ENCODE measurements around the gene APOBEC3H. TPM values are rescaled to one million over a fixed set of nuclear protein-coding genes. Genes with fewer than 3 reads are reported as not detected.
A peak's percentile ranks its signal among the peaks of the same experiment; 100 is the strongest.

Gene APOBEC3H
- total RNA-seq, 2 experiments from 2014 or later: 82.8 to 89.7 TPM

GRCh38 chr22:39130892-39131855 lies 34.1 kb downstream of the APOBEC3H start:
- CTCF ChIA-PET: interaction anchor here (0.9 to 1.1 kb wide), 2 partner anchors 12 to 53 kb away, joined by 3 read pairs; no protein-coding TSS in a partner anchor
- peak overlapping the region; percentile 15 for H3K27ac Mint-ChIP-seq
- no peak for DNase-seq
- ATAC-seq: no peak
- no peaks in the 10 kb centered on the region for H3K36me3 Mint-ChIP-seq (ENCODE audit: low read depth)
- no peaks in the 10 kb centered on the region for H3K27me3 Mint-ChIP-seq (ENCODE audit: low read depth)
- peaks cover 2% of the 10 kb centered on the region for H3K4me1 Mint-ChIP-seq (ENCODE audit: low read depth)
- POLR2A ChIA-PET: no interaction called here
- no peaks in the 10 kb centered on the region for H3K9me3 Mint-ChIP-seq (ENCODE audit: insufficient read depth)
- H3K4me3 Mint-ChIP-seq: no peak overlapping the region

- peaks cover 2% of the 10 kb centered on the region for H3K4me1 Mint-ChIP-seq (ENCODE audit: low read depth)
- H3K27ac Mint-ChIP-seq: no peak overlapping the region
- no peaks in the 10 kb centered on the region for H3K36me3 Mint-ChIP-seq (ENCODE audit: low read depth)
- no peak for ATAC-seq
- POLR2A ChIA-PET: no interaction called here
- no peaks in the 10 kb centered on the region for H3K9me3 Mint-ChIP-seq (ENCODE audit: insufficient read depth)
- H3K4me3 Mint-ChIP-seq: no peak overlapping the region
- no peaks in the 10 kb centered on the region for H3K27me3 Mint-ChIP-seq (ENCODE audit: low read depth)
- CTCF ChIA-PET: no interaction called here
- DNase-seq: no peak
These were observed 35.2 kb downstream of the APOBEC3H start for GRCh38 chr22:39132281-39132680.

GRCh38 chr22:39132871-39133524 lies 36.0 kb downstream of the APOBEC3H start:
- ATAC-seq (no peak), DNase-seq (no peak)
- H3K27me3 Mint-ChIP-seq (ENCODE audit: low read depth): no peaks in the 10 kb centered on the region
- H3K27ac Mint-ChIP-seq: no peak overlapping the region
- H3K4me3 Mint-ChIP-seq: no peak overlapping the region
- no peaks in the 10 kb centered on the region for H3K9me3 Mint-ChIP-seq (ENCODE audit: insufficient read depth)
- H3K4me1 Mint-ChIP-seq (ENCODE audit: low read depth): peaks cover 2% of the 10 kb centered on the region
- CTCF ChIA-PET: interaction anchor here (1.7 kb wide), 1 partner anchor 10 kb away, joined by 4 read pairs; no protein-coding TSS in a partner anchor
- POLR2A ChIA-PET: no interaction called here
- no peaks in the 10 kb centered on the region for H3K36me3 Mint-ChIP-seq (ENCODE audit: low read depth)

GRCh38 chr22:39133871-39134270 lies 36.8 kb downstream of the APOBEC3H start:
- no peak for DNase-seq
- no peak overlapping the region for H3K27ac Mint-ChIP-seq
- no peaks in the 10 kb centered on the region for H3K9me3 Mint-ChIP-seq (ENCODE audit: insufficient read depth)
- no peaks in the 10 kb centered on the region for H3K36me3 Mint-ChIP-seq (ENCODE audit: low read depth)
- no peak overlapping the region for H3K4me3 Mint-ChIP-seq
- CTCF ChIA-PET: interaction anchor here (1.1 to 1.7 kb wide), 2 partner anchors 9 to 10 kb away, joined by 3 to 4 read pairs; no protein-coding TSS in a partner anchor
- POLR2A ChIA-PET: no interaction called here
- no peaks in the 10 kb centered on the region for H3K27me3 Mint-ChIP-seq (ENCODE audit: low read depth)
- H3K4me1 Mint-ChIP-seq (ENCODE audit: low read depth): peaks cover 7% of the 10 kb centered on the region
- no peak for ATAC-seq

GRCh38 chr22:39134366-39135091 lies 37.5 kb downstream of the APOBEC3H start:
- H3K27ac Mint-ChIP-seq: no peak overlapping the region
- ChIA-PET POLR2A (no interaction called here), CTCF (interaction anchor here (1.1 to 2.1 kb wide), 5 partner anchors 8 to 265 kb away, joined by 3 to 12 read pairs (median 6); no protein-coding TSS in a partner anchor)
- ATAC-seq: no peak
- H3K36me3 Mint-ChIP-seq (ENCODE audit: low read depth): no peaks in the 10 kb centered on the region
- H3K9me3 Mint-ChIP-seq (ENCODE audit: insufficient read depth): no peaks in the 10 kb centered on the region
- no peaks in the 10 kb centered on the region for H3K27me3 Mint-ChIP-seq (ENCODE audit: low read depth)
- DNase-seq: no peak
- no peak overlapping the region for H3K4me3 Mint-ChIP-seq
- peaks cover 7% of the 10 kb centered on the region for H3K4me1 Mint-ChIP-seq (ENCODE audit: low read depth)

- Mint-ChIP-seq H3K27ac (no peak overlapping the region), H3K9me3 (ENCODE audit: insufficient read depth) (no peaks in the 10 kb centered on the region), H3K4me3 (no peak overlapping the region), H3K27me3 (ENCODE audit: low read depth) (no peaks in the 10 kb centered on the region), H3K36me3 (ENCODE audit: low read depth) (no peaks in the 10 kb centered on the region), H3K4me1 (ENCODE audit: low read depth) (peaks cover 7% of the 10 kb centered on the region)
- CTCF ChIA-PET: interaction anchor here (0.7 to 2.1 kb wide), 10 partner anchors 7 to 395 kb away, joined by 3 to 12 read pairs (median 4); no protein-coding TSS in a partner anchor
- DNase-seq (peak; percentile 57), ATAC-seq (peak; percentile 78)
- POLR2A ChIA-PET: interaction anchor here (1.0 kb wide), 1 partner anchor 183 kb away, joined by 3 read pairs; no protein-coding TSS in a partner anchor
These were observed 38.2 kb downstream of the APOBEC3H start for GRCh38 chr22:39135092-39135896.

GRCh38 chr22:39136317-39136716 lies 39.3 kb downstream of the APOBEC3H start:
- H3K36me3 Mint-ChIP-seq (ENCODE audit: low read depth): no peaks in the 10 kb centered on the region
- H3K9me3 Mint-ChIP-seq (ENCODE audit: insufficient read depth): no peaks in the 10 kb centered on the region
- H3K4me3 Mint-ChIP-seq: no peak overlapping the region
- CTCF ChIA-PET: interaction anchor here (0.6 to 2.1 kb wide), 2 partner anchors 155 to 179 kb away, joined by 3 to 12 read pairs; no protein-coding TSS in a partner anchor
- DNase-seq (no peak), ATAC-seq (no peak)
- H3K4me1 Mint-ChIP-seq (ENCODE audit: low read depth): peaks cover 5% of the 10 kb centered on the region
- POLR2A ChIA-PET: interaction anchor here (1.0 to 1.2 kb wide), 2 partner anchors 42 to 182 kb away, joined by 3 read pairs; no protein-coding TSS in a partner anchor
- H3K27me3 Mint-ChIP-seq (ENCODE audit: low read depth): no peaks in the 10 kb centered on the region
- H3K27ac Mint-ChIP-seq: no peak overlapping the region

- ChIA-PET POLR2A (no interaction called here), CTCF (no interaction called here)
- ATAC-seq (no peak), DNase-seq (no peak)
- peaks cover 5% of the 10 kb centered on the region for H3K4me1 Mint-ChIP-seq (ENCODE audit: low read depth)
- no peaks in the 10 kb centered on the region for H3K36me3 Mint-ChIP-seq (ENCODE audit: low read depth)
- no peaks in the 10 kb centered on the region for H3K9me3 Mint-ChIP-seq (ENCODE audit: insufficient read depth)
- no peak overlapping the region for H3K27ac Mint-ChIP-seq
- H3K27me3 Mint-ChIP-seq (ENCODE audit: low read depth): no peaks in the 10 kb centered on the region
- no peak overlapping the region for H3K4me3 Mint-ChIP-seq
These were observed 41.4 kb downstream of the APOBEC3H start for GRCh38 chr22:39138357-39138997.

- no peaks in the 10 kb centered on the region for H3K36me3 Mint-ChIP-seq (ENCODE audit: low read depth)
- POLR2A ChIA-PET: no interaction called here
- ATAC-seq (no peak), DNase-seq (no peak)
- H3K4me1 Mint-ChIP-seq (ENCODE audit: low read depth): peaks cover 16% of the 10 kb centered on the region
- no peaks in the 10 kb centered on the region for H3K27me3 Mint-ChIP-seq (ENCODE audit: low read depth)
- no peaks in the 10 kb centered on the region for H3K9me3 Mint-ChIP-seq (ENCODE audit: insufficient read depth)
- H3K4me3 Mint-ChIP-seq: no peak overlapping the region
- CTCF ChIA-PET: interaction anchor here (2.0 kb wide), 1 partner anchor 22 kb away, joined by 5 read pairs; no protein-coding TSS in a partner anchor
- no peak overlapping the region for H3K27ac Mint-ChIP-seq
These were observed 42.9 kb downstream of the APOBEC3H start for GRCh38 chr22:39139933-39140332.

GRCh38 chr22:39142088-39142680 lies 45.1 kb downstream of the APOBEC3H start:
- ChIA-PET POLR2A (interaction anchor here (0.6 to 1.4 kb wide), 2 partner anchors 116 to 177 kb away, joined by 3 read pairs; partner anchors contain the start of gene RPL3), CTCF (interaction anchor here (1.3 to 2.1 kb wide), 3 partner anchors 8 to 273 kb away, joined by 4 to 7 read pairs (median 7); no protein-coding TSS in a partner anchor)
- H3K9me3 Mint-ChIP-seq (ENCODE audit: insufficient read depth): no peaks in the 10 kb centered on the region
- ATAC-seq (no peak), DNase-seq (no peak)
- H3K4me1 Mint-ChIP-seq (ENCODE audit: low read depth): peaks cover 25% of the 10 kb centered on the region
- no peaks in the 10 kb centered on the region for H3K27me3 Mint-ChIP-seq (ENCODE audit: low read depth)
- H3K36me3 Mint-ChIP-seq (ENCODE audit: low read depth): peaks cover 3% of the 10 kb centered on the region
- no peak overlapping the region for H3K4me3 Mint-ChIP-seq
- H3K27ac Mint-ChIP-seq: no peak overlapping the region

Measured in activated CD8-positive, alpha-beta T cell treated with anti-CD3 and anti-CD28 coated beads, Interleukin-2, amount 10 ng/mL, durations not matched to agents 7 days and 5 days (primary cell).